Subcutaneous abdominal adipose tissue (tissue), 5 donors: ENCODE results near the gene LAMA2.
"Not testable (repeated sequence)": the region's sequence is repeated elsewhere in the genome, so short reads cannot be mapped to it uniquely, and the experiment has no call there.

Source experiments
- H3K27ac ChIP-seq: one replicate; pipeline ENCODE4 v1.7.0; 2013; ENCODE audit warnings: low read depth, mild to moderate bottlenecking, inconsistent platforms, low read length, moderate library complexity
- H3K27me3 ChIP-seq, 5 donors: one replicate each; pipeline ENCODE4 v1.7.0; 2013; ENCODE audit warnings: low read length in 5 of 5, inconsistent platforms in 1 of 5; ENCODE audit not compliant: control insufficient read depth in 5 of 5, insufficient read depth in 4 of 5
- H3K36me3 ChIP-seq, 5 donors: one replicate each; pipeline ENCODE4 v1.7.0; 2013; ENCODE audit warnings: low read length in 5 of 5; ENCODE audit not compliant: control insufficient read depth in 5 of 5, insufficient read depth in 5 of 5
- H3K4me1 ChIP-seq, 5 donors: one replicate each; pipeline ENCODE4 v1.7.0; 2013; ENCODE audit warnings: low read length in 5 of 5, mild to moderate bottlenecking in 3 of 5, moderate library complexity in 1 of 5; ENCODE audit not compliant: control insufficient read depth in 5 of 5, insufficient read depth in 5 of 5
- H3K4me3 ChIP-seq, 5 donors: one replicate each; pipeline ENCODE4 v1.7.0; 2013; ENCODE audit warnings: low read length in 5 of 5, low read depth in 1 of 5
- H3K9ac ChIP-seq, 5 donors: one replicate each; pipeline ENCODE4 v1.7.0; 2013; ENCODE audit warnings: low read length in 5 of 5, mild to moderate bottlenecking in 4 of 5, moderate library complexity in 3 of 5
- H3K9me3 ChIP-seq, 5 donors: one replicate each; pipeline ENCODE4 v1.7.0; 2013; ENCODE audit warnings: low read length in 5 of 5; ENCODE audit not compliant: control insufficient read depth in 5 of 5
- donor health status: healthy.
- donor health status: healthy.
- donor health status: healthy.
- donor health status: healthy.
- donor health status: healthy.

The LAMA2 gene

DNA sequence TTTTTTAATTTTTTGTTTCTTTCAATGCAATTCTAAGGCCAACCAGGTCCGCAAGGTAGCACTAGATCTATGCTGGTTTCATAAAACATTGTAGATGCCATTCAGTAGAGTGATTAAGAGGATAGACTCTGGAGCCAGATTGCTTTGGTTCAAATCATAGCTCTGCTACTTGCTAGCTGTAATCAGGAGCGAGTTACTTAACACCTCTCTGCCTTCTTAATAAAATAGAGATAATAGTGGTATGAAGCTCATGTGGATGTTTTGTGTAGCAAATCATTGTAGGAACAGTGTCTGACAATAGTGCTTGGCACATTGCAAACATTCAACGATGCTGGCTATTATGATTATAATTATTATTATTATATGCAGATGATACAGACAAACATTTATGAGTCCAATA lies 164.9 kb downstream of the LAMA2 start:
- Histone ChIP-seq H3K4me3 (no peak overlapping the region), H3K9me3 (peaks cover 0 to 7% (median 2%) of the 10 kb centered on the region in 5 donors), H3K9ac (no peak overlapping the region), H3K27ac (no peak overlapping the region), H3K27me3 (no peaks in the 10 kb centered on the region), H3K4me1 (no peaks in the 10 kb centered on the region), H3K36me3 (peaks cover 0 to 8% (median 3%) of the 10 kb centered on the region in 5 donors)

DNA sequence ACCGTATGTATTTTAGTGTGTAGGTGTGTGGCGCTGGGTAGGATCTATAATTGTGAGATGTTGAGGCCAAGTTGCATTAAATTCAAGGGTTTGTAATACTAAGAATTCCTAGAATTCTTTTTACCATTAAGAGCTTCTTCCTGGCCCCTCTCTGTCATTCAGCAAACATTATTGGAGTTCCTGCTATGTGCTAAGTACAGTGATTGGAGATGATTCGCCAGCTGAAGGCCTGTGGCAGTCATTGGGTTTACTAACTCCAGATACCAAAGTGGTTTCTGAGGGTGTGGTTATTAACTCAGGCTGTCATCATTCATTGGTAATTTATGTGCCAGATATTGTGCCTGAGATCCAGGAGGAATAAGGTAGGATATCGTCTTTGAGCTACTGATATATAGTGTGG lies 167.1 kb downstream of the LAMA2 start:
- Histone ChIP-seq H3K4me3 (no peak overlapping the region), H3K27ac (no peak overlapping the region), H3K36me3 (peaks cover 0 to 8% (median 3%) of the 10 kb centered on the region in 5 donors), H3K9ac (no peak overlapping the region), H3K9me3 (no peaks in the 10 kb centered on the region), H3K4me1 (no peaks in the 10 kb centered on the region), H3K27me3 (no peaks in the 10 kb centered on the region)

DNA sequence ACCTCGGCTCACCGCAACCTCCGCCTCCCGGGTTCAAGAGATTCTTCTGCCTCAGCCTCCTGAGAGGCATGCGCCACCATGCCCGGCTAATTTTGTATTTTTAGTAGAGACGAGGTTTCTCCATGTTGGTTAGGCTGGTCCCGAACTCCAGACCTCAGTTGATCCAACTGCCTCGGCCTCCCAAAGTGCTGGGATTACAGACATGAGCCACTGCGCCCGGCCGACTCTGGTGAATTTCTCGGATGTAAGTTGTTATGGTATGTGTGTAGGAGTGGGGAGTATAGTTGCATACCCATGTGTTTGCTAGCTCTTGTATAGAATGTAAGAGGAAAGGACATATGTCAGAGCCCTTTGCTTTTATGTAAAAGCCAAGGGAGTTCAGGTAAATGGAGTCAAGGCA lies 170.2 kb downstream of the LAMA2 start:
- H3K36me3 ChIP-seq, H3K27ac ChIP-seq, H3K4me1 ChIP-seq, H3K27me3 ChIP-seq, H3K9ac ChIP-seq, H3K9me3 ChIP-seq, H3K4me3 ChIP-seq: not testable (repeated sequence)

DNA sequence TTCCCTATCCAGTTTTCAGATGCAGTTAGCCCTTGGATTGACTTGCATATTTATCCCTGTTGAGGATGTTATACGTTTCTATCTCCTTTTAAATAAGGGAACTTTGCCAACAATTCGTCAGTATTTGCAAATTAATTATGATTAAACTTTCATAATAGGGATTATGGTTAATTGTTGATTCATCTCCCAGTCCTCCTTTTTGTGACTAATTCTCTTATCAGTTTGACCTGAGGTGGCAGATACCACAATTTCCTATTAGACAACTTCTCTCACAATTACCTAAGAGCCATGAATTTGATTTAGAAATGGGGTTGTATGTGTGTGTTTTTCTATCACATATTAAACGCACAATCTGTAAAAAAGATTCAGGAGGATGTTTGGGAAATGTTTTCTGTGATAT lies 172.9 kb downstream of the LAMA2 start:
- no peaks in the 10 kb centered on the region for H3K27me3 ChIP-seq
- no peak overlapping the region for H3K9ac ChIP-seq
- H3K27ac ChIP-seq, result no peak overlapping the region
- no peak overlapping the region for H3K4me3 ChIP-seq
- peaks cover 0 to 2% (median 0%) of the 10 kb centered on the region in 5 donors for H3K36me3 ChIP-seq
- no peaks in the 10 kb centered on the region for H3K9me3 ChIP-seq
- H3K4me1 ChIP-seq, result no peaks in the 10 kb centered on the region

DNA sequence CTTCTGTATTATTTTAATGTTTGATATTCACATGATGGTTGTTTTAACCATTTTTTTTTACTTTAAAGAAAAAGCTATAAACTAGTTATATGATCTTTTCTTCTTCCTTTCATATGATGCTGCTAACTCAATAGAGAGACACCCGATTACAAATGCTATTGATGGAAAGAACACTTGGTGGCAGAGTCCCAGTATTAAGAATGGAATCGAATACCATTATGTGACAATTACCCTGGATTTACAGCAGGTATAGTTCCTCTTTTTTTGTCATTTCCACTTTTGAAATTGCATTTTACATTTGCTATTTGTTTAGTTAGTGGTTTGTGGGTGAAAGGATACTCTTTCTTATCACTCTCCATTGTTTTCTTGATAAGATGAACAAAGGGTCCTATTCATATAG lies 176.7 kb downstream of the LAMA2 start:
- Histone ChIP-seq H3K9ac (no peak overlapping the region), H3K9me3 (no peaks in the 10 kb centered on the region), H3K27me3 (no peaks in the 10 kb centered on the region), H3K4me1 (no peaks in the 10 kb centered on the region), H3K4me3 (no peak overlapping the region), H3K36me3 (peaks cover 0 to 3% (median 0%) of the 10 kb centered on the region in 5 donors), H3K27ac (no peak overlapping the region)

DNA sequence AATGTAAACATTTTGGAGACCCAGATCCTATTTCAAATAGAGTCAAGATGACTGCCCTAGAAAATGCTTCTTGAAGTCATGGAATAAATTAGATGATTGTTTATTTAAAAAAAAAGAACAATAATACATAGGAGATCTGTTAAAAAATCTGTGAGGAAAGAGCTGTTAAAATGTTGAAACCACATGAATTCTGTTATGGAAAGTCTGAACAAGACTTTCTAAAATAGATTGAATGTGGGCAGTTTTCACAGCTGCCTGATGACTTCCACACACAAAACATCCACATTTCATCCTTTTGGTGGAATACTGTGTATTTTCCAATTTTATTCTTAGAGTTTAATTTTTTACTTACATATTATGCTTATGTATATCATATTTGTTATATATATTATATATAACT lies 186.1 kb downstream of the LAMA2 start:
- Histone ChIP-seq H3K9ac (no peak overlapping the region), H3K4me3 (no peak overlapping the region), H3K4me1 (no peaks in the 10 kb centered on the region), H3K27me3 (no peaks in the 10 kb centered on the region), H3K9me3 (peaks cover 0 to 4% (median 0%) of the 10 kb centered on the region in 5 donors), H3K27ac (no peak overlapping the region), H3K36me3 (no peaks in the 10 kb centered on the region)

DNA sequence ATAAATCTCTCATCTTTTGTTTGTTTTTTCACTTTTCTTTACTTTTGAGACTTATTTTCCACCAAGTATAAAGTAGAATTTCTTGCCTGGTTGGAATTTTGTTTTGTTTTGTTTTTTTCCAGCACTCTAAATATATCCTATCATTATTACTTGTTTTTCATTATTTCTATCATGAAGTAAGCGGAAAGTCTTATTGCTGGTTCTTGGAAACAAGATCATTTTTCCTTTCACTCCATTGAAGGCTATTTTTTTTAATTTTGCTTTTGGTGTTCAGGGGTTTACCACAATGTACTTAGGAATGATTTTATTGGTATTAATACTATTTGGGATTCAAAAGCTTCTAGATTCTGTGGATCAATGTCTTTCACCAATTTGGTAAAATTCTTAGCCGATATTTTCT lies 190.1 kb downstream of the LAMA2 start:
- Histone ChIP-seq H3K27me3 (no peaks in the 10 kb centered on the region), H3K36me3 (no peaks in the 10 kb centered on the region), H3K4me3 (no peak overlapping the region), H3K27ac (no peak overlapping the region), H3K9me3 (no peaks in the 10 kb centered on the region), H3K9ac (no peak overlapping the region), H3K4me1 (no peaks in the 10 kb centered on the region)

DNA sequence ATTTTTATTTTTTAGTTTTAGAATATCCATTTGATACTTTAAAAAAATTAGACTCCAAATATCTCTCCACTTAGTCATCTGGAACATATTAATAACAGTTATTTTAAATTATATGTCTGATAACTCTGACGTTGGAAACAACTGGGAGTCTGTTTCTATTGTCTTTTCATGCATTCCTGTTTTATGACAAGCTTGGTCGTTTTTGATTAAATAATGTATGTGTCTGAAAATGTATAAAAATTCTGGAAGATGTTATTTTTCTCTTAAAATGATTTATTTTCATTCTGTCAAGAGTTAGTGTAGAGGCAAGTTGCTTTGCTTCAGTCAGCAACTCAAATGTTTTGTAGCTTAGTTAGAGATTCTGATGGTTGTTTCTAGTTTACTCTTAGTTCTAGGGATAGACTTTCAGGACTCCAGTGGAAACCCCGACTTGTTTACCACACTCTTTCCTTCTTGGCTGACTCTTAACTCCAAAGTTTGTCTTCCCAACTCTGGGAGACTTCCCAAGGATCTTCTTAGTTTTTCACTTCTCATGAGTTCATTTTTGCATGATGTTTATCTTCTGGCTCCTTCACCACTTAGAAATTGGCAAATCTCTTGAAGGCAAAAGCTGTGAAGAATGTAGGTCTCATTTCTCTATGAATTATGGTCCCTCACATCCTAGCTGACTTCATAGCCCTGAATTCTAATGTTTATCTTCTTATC lies 190.9 kb downstream of the LAMA2 start:
- Histone ChIP-seq H3K4me1 (no peaks in the 10 kb centered on the region), H3K9me3 (no peaks in the 10 kb centered on the region), H3K27me3 (no peaks in the 10 kb centered on the region), H3K36me3 (no peaks in the 10 kb centered on the region), H3K4me3 (no peak overlapping the region), H3K9ac (no peak overlapping the region), H3K27ac (no peak overlapping the region)

DNA sequence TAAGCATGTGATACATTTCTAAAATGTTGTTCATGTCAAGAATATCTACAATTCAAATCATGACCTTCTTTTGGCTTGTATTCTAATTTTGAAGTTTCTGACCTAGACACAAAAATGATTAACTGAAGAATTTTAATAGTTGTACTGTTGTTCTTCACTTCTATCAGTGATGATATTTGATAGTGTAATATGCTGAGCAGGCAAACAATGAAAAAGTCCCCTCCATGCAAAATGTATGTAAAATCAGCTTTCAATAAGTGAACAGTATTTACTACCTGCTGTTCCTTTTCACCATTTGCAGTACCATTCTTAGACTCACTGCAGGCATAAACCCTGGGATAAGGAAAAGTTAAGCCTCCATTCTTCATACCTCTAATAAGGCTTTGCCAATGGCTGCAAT lies 201.5 kb downstream of the LAMA2 start:
- Histone ChIP-seq H3K36me3 (no peaks in the 10 kb centered on the region), H3K9ac (no peak overlapping the region), H3K27ac (no peak overlapping the region), H3K4me1 (peaks cover 0 to 9% (median 0%) of the 10 kb centered on the region in 5 donors), H3K27me3 (no peaks in the 10 kb centered on the region), H3K4me3 (no peak overlapping the region), H3K9me3 (no peaks in the 10 kb centered on the region)

DNA sequence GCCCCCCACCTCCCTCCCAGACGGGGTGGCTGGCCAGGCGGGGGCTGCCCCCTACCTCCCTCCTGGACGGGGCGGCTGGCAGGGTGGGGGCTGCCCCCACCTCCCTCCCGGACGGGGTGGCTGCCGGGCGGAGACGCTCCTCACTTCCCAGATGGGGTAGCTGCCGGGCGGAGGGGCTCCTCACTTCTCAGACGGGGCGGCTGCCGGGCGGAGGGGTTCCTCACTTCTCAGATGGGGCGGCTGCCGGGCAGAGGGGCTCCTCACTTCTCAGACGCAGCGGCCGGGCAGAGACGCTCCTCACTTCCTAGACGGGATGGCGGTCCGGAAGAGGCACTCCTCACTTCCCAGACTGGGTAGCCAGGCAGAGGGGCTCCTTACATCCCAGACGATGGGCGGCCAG lies 205.5 kb downstream of the LAMA2 start:
- H3K9ac ChIP-seq, H3K36me3 ChIP-seq, H3K4me1 ChIP-seq, H3K4me3 ChIP-seq, H3K27ac ChIP-seq, H3K9me3 ChIP-seq, H3K27me3 ChIP-seq: not testable (repeated sequence)
